Stimulated activated CD8-positive, alpha-beta memory T cell treated with anti-CD3 and anti-CD28 coated beads, Interleukin-15, amount 100 ng/mL, for 48 hours (primary cell): ENCODE results near the gene PTPRT.

ENCODE experiments used
- DNase-seq, 2 donors: peaks; one replicate each; pipeline ENCODE4 v3.0.0-alpha.2; 2020; ENCODE audit warnings: low read depth in 2 of 2

PTPRT gene

DNA sequence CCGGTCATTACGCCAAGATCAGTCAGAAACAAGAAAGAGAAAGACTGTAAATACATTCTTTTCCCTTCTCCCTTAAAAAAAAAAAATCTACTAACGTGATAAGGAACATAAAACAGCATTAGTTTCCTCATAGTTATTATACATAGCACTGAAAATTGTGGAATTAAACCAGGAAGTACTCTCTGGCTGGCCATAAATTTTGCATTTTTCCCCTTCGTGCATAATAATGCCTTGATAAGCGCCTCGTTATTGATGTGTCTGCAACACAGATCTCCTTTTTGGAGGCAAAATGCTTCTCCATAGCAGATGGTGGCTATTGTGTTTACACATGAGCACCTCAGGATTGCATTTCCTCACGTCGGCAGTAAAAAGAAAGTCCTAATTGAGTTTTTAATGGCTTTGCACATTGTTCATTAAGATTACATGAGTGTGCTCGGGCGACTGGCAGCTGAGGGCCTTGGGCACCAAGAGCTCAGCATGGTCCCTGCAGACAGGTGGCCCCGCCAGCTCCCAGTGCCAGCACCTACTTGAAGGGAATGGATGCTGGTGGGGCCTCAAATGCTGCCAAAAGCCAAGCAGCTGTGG is 394.5 kb downstream of the PTPRT start:
- no peak for DNase-seq

DNA sequence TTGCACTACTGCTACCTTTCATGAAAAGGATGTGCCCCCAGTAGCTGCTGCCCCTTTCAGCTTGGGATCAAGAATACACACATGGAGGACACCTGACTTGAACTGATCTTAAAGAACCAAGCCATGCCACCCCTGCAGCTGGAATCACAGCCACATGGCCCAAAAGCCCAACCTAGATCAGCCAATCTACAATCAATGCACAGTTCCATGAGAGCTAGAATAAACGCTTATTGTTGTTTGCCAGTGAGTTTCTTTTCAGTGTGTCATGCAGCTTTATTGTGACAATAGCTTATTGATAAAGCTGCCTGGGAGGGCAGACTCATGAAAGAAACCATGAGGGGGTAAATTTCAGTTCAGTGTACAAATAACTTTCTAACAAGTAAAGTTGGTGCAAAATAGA is 397.7 kb downstream of the PTPRT start:
- DNase-seq = no peak

- no peak for DNase-seq
Measured at GRCh38 chr20:42790111-42790510, 399.6 kb downstream of the PTPRT start.

- no peak for DNase-seq
Measured at GRCh38 chr20:42788707-42789106, 401.0 kb downstream of the PTPRT start.

- no peak for DNase-seq
Measured at GRCh38 chr20:42785041-42785440, 404.7 kb downstream of the PTPRT start.

GRCh38 chr20:42779216-42779615 is 410.5 kb downstream of the PTPRT start:
- DNase-seq = no peak

- no peak for DNase-seq
Measured at GRCh38 chr20:42775866-42776265, 413.8 kb downstream of the PTPRT start.

DNA sequence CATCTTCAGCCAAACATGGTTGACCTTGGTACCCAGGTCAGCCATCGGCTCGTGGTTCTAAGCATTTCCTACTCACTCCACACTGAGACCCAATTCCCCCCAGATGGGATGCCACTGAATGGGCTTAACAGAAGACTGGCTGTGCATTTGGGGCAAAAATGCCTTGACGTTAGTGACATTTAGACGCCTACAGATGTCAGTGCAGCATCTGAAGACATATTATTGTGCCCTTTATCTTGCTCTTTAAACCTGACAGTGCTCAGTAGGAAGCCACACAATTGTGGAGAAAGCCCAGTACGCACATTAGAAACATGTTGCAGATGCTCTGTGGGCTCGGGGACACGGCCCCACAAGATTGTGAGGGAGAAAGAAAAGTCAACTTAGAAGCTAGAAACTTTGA is 414.7 kb downstream of the PTPRT start:
- DNase-seq = no peak

DNA sequence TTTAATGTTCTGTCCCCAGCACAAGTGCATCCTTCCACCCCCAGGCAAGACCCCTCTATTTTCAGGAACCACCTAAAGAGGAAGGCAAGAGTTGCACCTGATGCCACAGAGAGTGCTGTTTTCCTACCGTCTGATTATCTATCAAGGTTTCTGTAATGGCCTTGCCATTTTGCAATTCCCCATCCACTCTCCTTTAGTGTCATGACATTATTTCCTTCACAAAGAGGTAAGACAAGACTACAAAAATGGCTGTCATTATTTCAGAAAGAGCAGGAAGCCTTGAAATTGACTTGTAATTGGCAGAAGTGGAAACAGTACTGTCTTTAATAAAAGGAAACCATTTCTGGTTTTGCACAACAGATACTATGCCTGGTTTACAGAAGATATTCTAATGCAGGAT is 426.7 kb downstream of the PTPRT start:
- DNase-seq = no peak

DNA sequence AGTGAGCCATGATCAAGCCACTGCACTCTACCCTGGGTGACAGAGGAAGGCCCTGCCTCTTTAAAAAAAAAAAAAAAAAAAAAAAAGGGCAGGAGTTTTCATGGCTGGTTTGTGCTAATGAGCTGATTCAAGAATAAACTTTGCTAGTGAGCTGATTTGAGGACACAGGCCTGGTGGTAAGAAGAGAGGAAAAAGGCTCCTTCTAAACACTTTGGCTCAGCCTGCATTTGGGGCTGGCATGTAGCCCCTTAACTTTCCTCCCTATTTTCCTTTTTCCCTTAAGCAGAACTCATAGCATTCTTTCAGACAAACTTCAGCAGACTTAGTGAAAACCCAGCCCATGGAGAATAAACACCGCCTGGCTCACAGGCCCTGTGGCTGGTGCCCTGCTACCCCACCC is 432.7 kb downstream of the PTPRT start:
- no peak for DNase-seq

GRCh38 chr20:42754706-42755105 is 435.0 kb downstream of the PTPRT start:
- DNase-seq = no peak

DNA sequence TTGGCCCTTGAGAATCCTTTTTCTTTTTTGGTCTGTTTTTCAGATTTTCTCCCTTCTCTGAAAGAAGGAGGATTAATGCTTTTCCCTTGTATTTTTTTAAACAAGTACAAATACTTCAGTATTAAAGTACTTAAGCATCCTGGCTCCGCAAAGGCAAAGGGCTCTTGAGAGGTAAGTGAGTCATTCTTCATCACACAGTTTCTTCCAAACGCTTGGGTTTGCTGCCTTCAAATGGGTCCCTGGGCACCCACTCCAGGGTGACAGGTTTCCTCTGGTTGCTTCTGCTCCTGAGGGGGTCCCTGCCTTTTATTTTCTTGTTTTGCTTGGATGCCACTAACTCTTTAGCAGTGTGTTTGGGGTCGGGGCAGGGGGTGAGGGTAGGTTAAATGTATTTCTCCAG is 437.1 kb downstream of the PTPRT start:
- no peak for DNase-seq

DNA sequence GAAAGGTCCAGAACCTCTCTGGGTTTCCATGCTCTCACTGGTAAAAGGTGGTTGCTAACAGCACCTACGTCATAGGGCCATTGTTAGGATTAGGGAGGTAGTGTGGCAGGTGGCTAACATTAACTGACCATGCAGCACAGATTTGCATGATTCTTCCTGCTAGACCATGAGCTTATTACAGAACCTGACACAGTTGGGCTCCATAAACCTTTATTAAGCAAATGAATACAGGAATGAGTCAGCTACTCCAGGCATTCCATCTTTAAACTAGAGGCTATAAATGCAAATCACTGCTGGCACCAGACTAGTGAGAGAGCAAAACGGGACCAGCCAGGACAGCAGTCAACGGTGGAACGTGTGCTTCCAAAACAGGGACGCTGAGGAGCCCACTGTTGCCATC is 440.1 kb downstream of the PTPRT start:
- DNase-seq = no peak

GRCh38 chr20:42747765-42748411 is 441.8 kb downstream of the PTPRT start:
- DNase-seq = no peak

GRCh38 chr20:42744756-42745465 is 444.8 kb downstream of the PTPRT start:
- no peak for DNase-seq

GRCh38 chr20:42742926-42743325 is 446.8 kb downstream of the PTPRT start:
- no peak for DNase-seq

GRCh38 chr20:42741906-42742305 is 447.8 kb downstream of the PTPRT start:
- no peak for DNase-seq

GRCh38 chr20:42740226-42740870 is 449.4 kb downstream of the PTPRT start:
- DNase-seq = no peak

DNA sequence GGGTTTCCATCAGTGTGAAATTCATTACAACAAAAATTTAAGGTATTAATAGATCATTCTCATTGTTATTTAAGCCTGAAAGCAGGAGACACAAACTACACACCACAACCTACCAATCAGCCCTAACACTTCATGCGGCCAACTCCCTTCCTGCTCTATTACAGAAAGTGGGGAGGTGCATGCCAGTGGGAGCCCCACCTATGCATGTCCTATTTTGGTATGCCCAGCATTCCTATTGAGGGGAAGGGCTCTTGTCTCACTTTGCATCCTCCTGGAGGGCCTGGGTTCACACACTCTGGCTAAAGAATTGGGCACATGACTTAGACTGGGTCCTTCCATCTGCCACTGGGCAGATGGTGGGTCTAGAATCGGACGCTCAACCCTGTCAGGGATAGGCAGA is 450.0 kb downstream of the PTPRT start:
- no peak for DNase-seq

- DNase-seq = no peak
Measured at GRCh38 chr20:42735539-42735938, 454.2 kb downstream of the PTPRT start.

DNA sequence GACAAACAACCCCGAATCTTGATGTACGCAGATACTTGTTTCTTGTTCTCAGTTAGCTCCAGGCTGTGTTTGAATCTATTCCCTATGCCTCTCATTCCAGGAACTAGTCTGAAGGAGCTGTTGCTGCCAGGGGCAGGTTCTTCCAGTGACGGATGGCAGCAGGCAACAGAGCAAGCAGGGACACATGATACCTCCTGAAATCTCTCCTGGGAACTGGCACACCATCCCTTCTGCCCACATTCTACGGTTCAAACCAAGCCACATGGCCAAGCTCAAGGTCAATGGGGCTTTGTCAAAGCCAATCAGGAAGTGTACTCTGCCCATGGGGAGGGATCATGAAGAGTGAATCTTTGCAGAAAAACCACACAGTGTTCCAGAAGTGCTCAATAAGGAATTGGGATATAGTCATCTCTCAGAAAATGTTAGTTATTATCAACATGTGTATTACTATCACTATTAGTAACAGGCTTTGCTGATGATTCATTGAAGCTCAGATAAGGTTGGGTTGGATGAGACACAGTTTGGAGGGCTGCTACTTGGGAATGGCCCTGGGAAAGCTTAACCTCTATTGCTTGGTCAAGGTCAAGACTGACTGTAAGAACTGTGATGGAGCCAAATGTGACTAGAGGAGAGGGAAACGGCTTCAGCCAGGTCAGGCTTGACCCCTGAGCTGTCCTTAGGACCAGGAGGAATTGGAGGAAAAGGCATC is 454.9 kb downstream of the PTPRT start:
- no peak for DNase-seq

GRCh38 chr20:42721923-42722322 is 467.8 kb downstream of the PTPRT start:
- DNase-seq = no peak
